GM23248 (cell line): ENCODE data around the gene KCNH4.

Experiments used
- EZH2 ChIP-seq: fragments of 200-600 bp; sonication (generic); IDR thresholded peaks from 2 replicates; pipeline ENCODE4 v1.6.1; 2018; ENCODE audit warnings: antibody characterized with exemption, mild to moderate bottlenecking; ENCODE audit not compliant: insufficient read depth, poor library complexity, severe bottlenecking
- EZH2phosphoT487 ChIP-seq: fragments of 200-600 bp; sonication (generic); IDR thresholded peaks from 2 replicates; pipeline ENCODE4 v1.6.1; 2018; ENCODE audit warnings: antibody characterized with exemption, moderate library complexity, mild to moderate bottlenecking, low read depth; ENCODE audit not compliant: insufficient read depth

- no peak for TF ChIP-seq EZH2
- no peak for TF ChIP-seq EZH2phosphoT487
Observed at GRCh38 chr17:42178817-42179216, 2.1 kb downstream of the KCNH4 start.
